Epithelial cell of esophagus (primary cell): ENCODE data around the gene RREB1.
A peak's percentile ranks its signal among the peaks of the same experiment; 100 is the strongest.

Experiments
- DNase-seq: peaks from one replicate; pipeline ENCODE4 v3.0.0; 2010; ENCODE audit warnings: low read depth
- H3K4me3 ChIP-seq: 2 replicates; pipeline ENCODE4 v1.5.1; 2011; ENCODE audit warnings: mild to moderate bottlenecking, low read length, control low read depth
- TF ChIP-seq, protein P1 (sequence below): IDR thresholded peaks from 2 replicates; pipeline ENCODE4 v1.5.1; 2011; ENCODE audit warnings: low read depth, mild to moderate bottlenecking, low read length, control low read depth, inconsistent platforms; ENCODE audit not compliant: insufficient read depth; ENCODE audit errors: missing control alignments

RREB1 gene

DNA sequence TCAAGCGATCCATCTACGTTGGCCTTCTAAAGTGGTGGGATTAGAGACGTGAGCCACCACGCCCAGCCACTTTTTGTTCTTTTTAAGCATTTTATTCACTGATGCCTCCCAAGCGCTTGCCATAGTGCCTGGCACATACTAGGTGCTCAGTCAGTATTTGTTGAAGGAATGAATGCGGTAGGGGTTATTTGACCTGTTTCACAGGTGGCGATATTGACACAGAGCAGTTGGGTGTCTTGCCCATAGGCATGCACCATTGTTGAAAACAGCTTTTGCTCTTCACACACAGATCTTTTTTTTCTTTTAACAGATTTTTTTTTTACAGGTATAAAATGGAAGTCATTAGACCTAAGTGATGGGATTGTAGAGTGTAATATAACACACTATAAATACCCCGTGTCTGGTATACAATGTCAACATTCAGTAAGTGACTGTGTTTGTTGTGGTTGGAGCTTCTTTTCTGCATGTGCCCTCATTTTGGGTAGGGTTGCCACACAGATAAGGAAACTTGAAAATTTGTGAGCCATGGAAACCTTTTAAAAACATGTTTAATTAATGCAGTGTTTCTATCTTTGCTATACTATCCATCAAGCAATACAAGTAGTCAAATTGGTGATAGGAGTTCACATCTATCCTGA, 24.8 kb downstream of the RREB1 start:
- no peak overlapping the region for H3K4me3 ChIP-seq
- no peak for DNase-seq
- TF ChIP-seq, protein P1, sequence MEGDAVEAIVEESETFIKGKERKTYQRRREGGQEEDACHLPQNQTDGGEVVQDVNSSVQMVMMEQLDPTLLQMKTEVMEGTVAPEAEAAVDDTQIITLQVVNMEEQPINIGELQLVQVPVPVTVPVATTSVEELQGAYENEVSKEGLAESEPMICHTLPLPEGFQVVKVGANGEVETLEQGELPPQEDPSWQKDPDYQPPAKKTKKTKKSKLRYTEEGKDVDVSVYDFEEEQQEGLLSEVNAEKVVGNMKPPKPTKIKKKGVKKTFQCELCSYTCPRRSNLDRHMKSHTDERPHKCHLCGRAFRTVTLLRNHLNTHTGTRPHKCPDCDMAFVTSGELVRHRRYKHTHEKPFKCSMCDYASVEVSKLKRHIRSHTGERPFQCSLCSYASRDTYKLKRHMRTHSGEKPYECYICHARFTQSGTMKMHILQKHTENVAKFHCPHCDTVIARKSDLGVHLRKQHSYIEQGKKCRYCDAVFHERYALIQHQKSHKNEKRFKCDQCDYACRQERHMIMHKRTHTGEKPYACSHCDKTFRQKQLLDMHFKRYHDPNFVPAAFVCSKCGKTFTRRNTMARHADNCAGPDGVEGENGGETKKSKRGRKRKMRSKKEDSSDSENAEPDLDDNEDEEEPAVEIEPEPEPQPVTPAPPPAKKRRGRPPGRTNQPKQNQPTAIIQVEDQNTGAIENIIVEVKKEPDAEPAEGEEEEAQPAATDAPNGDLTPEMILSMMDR, result no peak

GRCh38 chr6:7134999-7135745, 27.4 kb downstream of the RREB1 start:
- no peak overlapping the region for H3K4me3 ChIP-seq
- TF ChIP-seq, protein P1, result no peak
- DNase-seq, result no peak

GRCh38 chr6:7135755-7136154, 28.0 kb downstream of the RREB1 start:
- TF ChIP-seq, protein P1, result no peak
- H3K4me3 ChIP-seq, result no peak overlapping the region
- no peak for DNase-seq

DNA sequence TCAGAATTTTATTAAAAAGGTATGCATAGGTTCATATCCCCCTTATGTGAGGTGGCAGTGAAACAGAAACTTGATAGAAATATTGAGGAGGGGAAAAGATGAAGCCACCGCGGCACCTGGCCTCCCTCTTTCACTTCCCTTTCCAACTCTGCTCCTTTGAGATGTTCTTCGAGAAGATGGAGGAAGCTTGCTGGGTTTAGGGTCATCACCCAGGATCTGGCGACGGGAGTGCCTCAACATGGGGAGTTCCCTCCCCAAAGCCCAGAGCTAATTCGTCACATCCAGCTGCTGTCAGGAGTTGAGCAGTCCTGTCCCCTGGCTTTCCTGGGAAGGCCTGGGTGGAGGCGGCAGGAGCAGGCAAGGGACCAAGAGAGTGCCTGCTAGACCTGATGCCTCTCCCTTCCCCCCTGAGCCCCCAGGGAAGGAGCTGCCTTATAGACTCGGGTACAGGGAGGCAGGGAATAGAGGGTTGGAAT, 29.1 kb downstream of the RREB1 start:
- TF ChIP-seq, protein P1, result no peak
- no peak for DNase-seq
- H3K4me3 ChIP-seq, result no peak overlapping the region

DNA sequence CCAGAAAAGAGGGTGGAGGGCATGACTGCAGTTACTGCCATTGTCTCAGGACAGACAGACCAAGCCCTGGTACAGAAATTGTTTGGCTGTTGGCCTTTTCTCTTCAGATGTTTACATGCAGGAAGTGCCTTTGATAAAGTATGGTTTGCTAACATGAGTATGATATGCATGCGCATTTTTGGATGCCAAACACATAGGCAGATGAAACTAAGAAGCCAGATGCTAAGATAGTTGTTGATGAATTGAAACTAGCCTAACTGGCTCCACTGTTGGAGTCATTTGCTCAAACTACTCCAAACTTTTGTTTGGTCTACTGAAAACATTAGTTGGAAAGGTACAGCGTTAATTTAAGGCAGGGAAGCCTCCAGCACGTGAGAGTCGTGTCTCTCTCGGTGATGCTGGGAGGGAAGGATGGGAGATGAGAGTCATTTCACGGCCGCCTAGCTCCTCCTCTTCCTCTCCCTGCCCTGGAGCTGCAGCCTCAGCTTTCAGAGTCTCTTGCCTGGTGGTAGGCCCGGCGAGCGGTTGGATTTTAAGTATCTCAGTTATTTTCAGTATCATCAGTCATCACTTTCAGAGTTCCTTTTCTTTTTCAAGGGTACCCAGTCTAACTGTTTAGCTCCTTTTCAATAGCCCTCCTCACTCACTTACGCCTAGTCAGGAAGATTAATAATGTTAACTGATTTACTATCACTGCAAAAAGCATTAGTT, 29.7 kb downstream of the RREB1 start:
- no peak overlapping the region for H3K4me3 ChIP-seq
- peak; percentile 57 for DNase-seq
- TF ChIP-seq, protein P1, result no peak

DNA sequence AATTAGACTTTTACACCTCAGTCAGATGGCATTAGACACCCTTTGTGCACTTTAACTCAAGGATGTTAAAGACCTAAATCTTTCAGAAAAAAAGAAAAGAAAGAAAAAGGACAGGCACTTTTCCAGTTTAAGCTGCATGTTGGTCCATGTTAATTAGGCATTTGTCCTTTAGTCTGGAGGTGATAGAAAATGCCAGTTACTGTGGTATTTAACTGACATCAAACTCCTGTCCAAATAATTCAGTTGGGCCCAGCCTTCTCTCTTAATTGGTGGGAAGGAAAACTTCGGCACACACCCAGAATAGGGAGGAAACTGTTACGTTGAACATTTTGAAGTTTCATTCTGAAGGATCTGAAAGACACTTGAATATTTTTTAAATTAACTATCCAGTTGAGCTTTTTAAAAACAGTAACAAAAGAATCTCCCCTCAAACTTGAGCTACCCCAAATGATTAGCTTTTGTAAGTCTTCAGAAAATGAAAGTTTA, 30.3 kb downstream of the RREB1 start:
- TF ChIP-seq, protein P1, result no peak
- DNase-seq, result no peak
- H3K4me3 ChIP-seq, result no peak overlapping the region
